Nasal cavity respiratory epithelium epithelial cell of viscerocranial mucosa (primary cell): ENCODE measurements around the gene UBE2C. TPM values are rescaled to one million over a fixed set of nuclear protein-coding genes. Genes with fewer than 3 reads are reported as not detected.

Experiments used
- total RNA-seq: library from RNA; depleted of rRNA; stranded (reverse); fragments of >200 nt; gene quantifications from 2 replicates; pipeline ENCODE4 v1.2.3, GENCODE V29; 2014

Gene UBE2C
- 0.34 TPM in 1 of 2 replicates, not detected in the other for total RNA-seq

GRCh38 chr20:45812157-45813005, at the start of gene UBE2C:
TSS of gene UBE2C (plus strand) at chr20:45812644. CDS start at chr20:45812696, 52 bp downstream.

GRCh38 chr20:45827030-45827652, 14.7 kb downstream of the UBE2C start, which contains the start of gene TNNC2:
TSS of gene TNNC2 (minus strand) at chr20:45827312. CDS start at chr20:45827248, 64 bp downstream.

GRCh38 chr20:45833030-45833882, 20.8 kb downstream of the UBE2C start, which contains the start of gene SNX21:
TSS of gene SNX21 (plus strand) at chr20:45833799. CDS start at chr20:45833920, 121 bp downstream.

GRCh38 chr20:45857114-45857881, 44.9 kb downstream of the UBE2C start, which contains the start of the genes ACOT8 and ZSWIM3:
TSS of gene ACOT8 (minus strand) at chr20:45857392. CDS start at chr20:45857315, 77 bp downstream.
TSS of gene ZSWIM3 (plus strand) at chr20:45857614. CDS start at chr20:45857826, 212 bp downstream.

Other genes with a start within 250 kb of the UBE2C start
- not detected in 2 replicates for gene WFDC8, start 233.4 kb upstream of the UBE2C start, total RNA-seq
- gene WFDC10A, start 182.9 kb upstream of the UBE2C start, total RNA-seq, result not detected in 2 replicates
- not detected in 2 replicates for gene WFDC9, start 181.4 kb upstream of the UBE2C start, total RNA-seq
- gene WFDC11, start 142.4 kb upstream of the UBE2C start, total RNA-seq, result not detected in 2 replicates
- gene WFDC13, start 110.6 kb upstream of the UBE2C start, total RNA-seq, result not detected in 2 replicates
- gene WFDC10B, start 107.6 kb upstream of the UBE2C start, total RNA-seq, result not detected in 2 replicates
- not detected in 2 replicates for gene SPINT4, start 90.3 kb upstream of the UBE2C start, total RNA-seq
- 0.43 TPM in 1 of 2 replicates, not detected in the other for gene WFDC3, start 20.8 kb upstream of the UBE2C start, total RNA-seq
- gene DNTTIP1, start 20.7 kb upstream of the UBE2C start, total RNA-seq, result 14.9 and 16.1 TPM in 2 replicates
- gene TNNC2, start 14.7 kb downstream of the UBE2C start, total RNA-seq, result not detected in 2 replicates
- gene SNX21, start 21.2 kb downstream of the UBE2C start, total RNA-seq, result 12.3 and 13.1 TPM in 2 replicates
- gene ACOT8, start 44.7 kb downstream of the UBE2C start, total RNA-seq, result 23.9 and 29.3 TPM in 2 replicates
- 3.1 and 4.6 TPM in 2 replicates for gene ZSWIM3, start 45.0 kb downstream of the UBE2C start, total RNA-seq
- gene ZSWIM1, start 68.6 kb downstream of the UBE2C start, total RNA-seq, result 3.8 and 5.2 TPM in 2 replicates
- gene SPATA25, start 75.0 kb downstream of the UBE2C start, total RNA-seq, result 0.34 and 1.00 TPM in 2 replicates
- 1.7 and 1.9 TPM in 2 replicates for gene NEURL2, start 78.6 kb downstream of the UBE2C start, total RNA-seq
- 18.8 and 72.7 TPM in 2 replicates for gene CTSA, start 78.7 kb downstream of the UBE2C start, total RNA-seq
- gene PLTP, start 99.5 kb downstream of the UBE2C start, total RNA-seq, result 31.8 and 117 TPM in 2 replicates
- gene PCIF1, start 122.0 kb downstream of the UBE2C start, total RNA-seq, result 7.9 and 10.7 TPM in 2 replicates
- gene ZNF335, start 159.6 kb downstream of the UBE2C start, total RNA-seq, result 12.3 and 13.9 TPM in 2 replicates
- 2.1 and 5.1 TPM in 2 replicates for gene MMP9, start 196.3 kb downstream of the UBE2C start, total RNA-seq
- gene SLC12A5, start 216.6 kb downstream of the UBE2C start, total RNA-seq, result 0.07 TPM in 1 of 2 replicates, not detected in the other